HepG2 (cell line): ENCODE data around the gene CACNA1D. TPM values are rescaled to one million over a fixed set of nuclear protein-coding genes. Genes with fewer than 3 reads are reported as not detected.

Experiments
- MTF1 ChIP-seq: sonication (generic); formaldehyde crosslinking; IDR thresholded peaks from 2 replicates; pipeline ENCODE4 v1.5.0; 2020; ENCODE audit warnings: missing genetic modification reagents
- SOX6 ChIP-seq, 2 experiments: fragments of 450-650 bp in 1 of 2; sonication (generic) in 1 of 2; formaldehyde crosslinking in 1 of 2; IDR thresholded peaks; 2 replicates each; pipeline versions ENCODE4 v1.4.0 to v1.6.1; 2017 to 2020; ENCODE audit warnings: antibody characterized with exemption in 1 of 2, mild to moderate bottlenecking in 1 of 2, missing genetic modification reagents in 1 of 2
- STAT5B ChIP-seq: sonication (generic); formaldehyde crosslinking; IDR thresholded peaks from 2 replicates; pipeline ENCODE4 v1.4.0; 2020; ENCODE audit warnings: missing genetic modification reagents
- TCF7 ChIP-seq: sonication (generic); IDR thresholded peaks from 2 replicates; pipeline ENCODE4 v1.6.1; 2016; ENCODE audit warnings: antibody characterized with exemption, low read depth
- THAP11 ChIP-seq: IDR thresholded peaks from 2 replicates; pipeline ENCODE4 v1.6.1; 2016; ENCODE audit warnings: missing biosample characterization, missing genetic modification reagents
- ZBTB3 ChIP-seq: sonication (generic); formaldehyde crosslinking; IDR thresholded peaks from 2 replicates; pipeline ENCODE4 v1.4.0; 2020; ENCODE audit warnings: low read depth, mild to moderate bottlenecking, moderate library complexity, missing genetic modification reagents, borderline replicate concordance
- ZSCAN20 ChIP-seq: sonication (generic); formaldehyde crosslinking; IDR thresholded peaks from 2 replicates; pipeline ENCODE4 v1.4.0; 2020; ENCODE audit warnings: missing genetic modification reagents, mild to moderate bottlenecking, borderline replicate concordance
- polyA plus RNA-seq, 8 experiments: library from polyadenylated mRNA; depleted of rRNA in 3 of 8; stranded (reverse) in 7 of 8; unstranded in 1 of 8; fragments of >200 nt; fragmentation: Illumina TruSeq in 4 of 8; extraction: Trizol in 4 of 8; gene quantifications; 2 replicates each; pipeline versions ENCODE4 v1.2.1 to v1.2.3, GENCODE V29; 2011 to 2016; ENCODE audit warnings: low read depth in 4 of 8, missing spikeins in 1 of 8, mixed read lengths in 1 of 8; ENCODE audit not compliant: insufficient read depth in 1 of 8
- total RNA-seq, 5 experiments: library from RNA; depleted of rRNA; stranded (reverse); fragments of >200 nt; fragmentation: Illumina TruSeq; extraction: Trizol; gene quantifications; 2 replicates each; pipeline ENCODE4 v1.2.3, GENCODE V29; 2016; ENCODE audit warnings: low read depth in 1 of 5
- TF ChIP-seq, protein P1 (sequence below): sonication (generic); formaldehyde crosslinking; IDR thresholded peaks from 2 replicates; pipeline ENCODE4 v1.5.1; 2020; ENCODE audit warnings: missing genetic modification reagents, mild to moderate bottlenecking, borderline replicate concordance
- TF ChIP-seq, protein P2 (sequence below): IDR thresholded peaks from 2 replicates; pipeline ENCODE4 v1.6.1; 2016; ENCODE audit warnings: low read depth
- TF ChIP-seq, protein P3 (sequence below): IDR thresholded peaks from 2 replicates; pipeline ENCODE4 v1.6.1; 2016; ENCODE audit warnings: missing genetic modification reagents, missing compliant biosample characterization
- TF ChIP-seq, protein P4 (sequence below): IDR thresholded peaks from 2 replicates; pipeline ENCODE4 v1.6.1; 2016; ENCODE audit warnings: mild to moderate bottlenecking
- TF ChIP-seq, protein P5 (sequence below): sonication (generic); formaldehyde crosslinking; IDR thresholded peaks from 2 replicates; pipeline ENCODE4 v1.8.0; 2022; ENCODE audit warnings: mild to moderate bottlenecking, missing genetic modification reagents, borderline replicate concordance
- TF ChIP-seq, protein P6 (sequence below): IDR thresholded peaks from 2 replicates; pipeline ENCODE4 v1.6.1; 2018; ENCODE audit warnings: missing genetic modification reagents
- TF ChIP-seq, protein P7 (sequence below): sonication (generic); IDR thresholded peaks from 2 replicates; pipeline ENCODE4 v1.6.1; 2016; ENCODE audit warnings: low read depth, borderline replicate concordance
- TF ChIP-seq, protein P8 (sequence below): sonication (generic); formaldehyde crosslinking; IDR thresholded peaks from 2 replicates; pipeline ENCODE4 v1.5.0; 2020; ENCODE audit warnings: mild to moderate bottlenecking, missing genetic modification reagents, borderline replicate concordance

Gene CACNA1D
- total and polyA plus RNA-seq, 2 of the 13 experiments (the other 11 are each of a cell fraction or from before 2014, with no cell fraction given) = 0.26 to 0.38 TPM

DNA sequence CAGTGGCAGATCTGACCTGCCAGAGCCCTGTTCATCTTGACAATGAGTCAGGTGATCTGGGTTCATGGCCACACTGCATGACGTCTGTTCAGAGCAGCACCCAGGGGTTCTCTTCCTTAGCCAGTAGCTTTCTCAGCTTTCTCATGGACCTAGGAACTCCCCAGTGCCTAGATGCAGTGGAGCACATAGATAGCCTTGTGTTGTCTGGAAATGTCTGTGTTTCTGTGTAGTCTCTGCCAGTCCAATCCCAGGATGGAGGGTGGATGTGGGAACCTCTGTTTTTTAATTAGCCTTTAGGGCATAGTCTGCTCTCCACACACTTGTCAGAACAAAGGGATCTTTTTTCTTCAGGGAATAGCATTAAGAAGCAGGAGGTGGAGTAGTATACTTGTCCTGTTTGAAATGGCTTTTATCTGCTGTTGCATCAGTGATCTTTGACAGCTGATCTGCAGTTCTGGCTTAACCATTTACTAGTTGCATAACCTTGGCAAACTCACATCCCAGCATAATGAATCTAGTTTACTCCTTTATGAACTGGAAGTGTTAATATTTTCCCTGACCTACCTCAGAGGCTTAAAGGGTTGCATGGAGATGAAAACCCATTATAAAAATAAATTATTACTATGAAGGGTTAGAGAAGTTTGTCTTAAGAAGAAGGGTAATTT is 16.1 kb upstream of the CACNA1D start (continued):
- TF ChIP-seq SOX6 (IDR thresholded peaks at IDR 0.05) (no peak), SOX6 (CRISPR knock-in tag; IDR thresholded peaks at IDR 0.05) (peak; percentile 96), STAT5B (CRISPR knock-in tag) (peak; percentile 76; the same call in 1 of the 2 replicates), TCF7 (peak; percentile 94), ZBTB3 (peak; percentile 98), MTF1 (no peak), ZSCAN20 (CRISPR knock-in tag) (no peak), THAP11 (CRISPR knock-in tag) (peak; percentile 70)
- TF ChIP-seq, protein P1, sequence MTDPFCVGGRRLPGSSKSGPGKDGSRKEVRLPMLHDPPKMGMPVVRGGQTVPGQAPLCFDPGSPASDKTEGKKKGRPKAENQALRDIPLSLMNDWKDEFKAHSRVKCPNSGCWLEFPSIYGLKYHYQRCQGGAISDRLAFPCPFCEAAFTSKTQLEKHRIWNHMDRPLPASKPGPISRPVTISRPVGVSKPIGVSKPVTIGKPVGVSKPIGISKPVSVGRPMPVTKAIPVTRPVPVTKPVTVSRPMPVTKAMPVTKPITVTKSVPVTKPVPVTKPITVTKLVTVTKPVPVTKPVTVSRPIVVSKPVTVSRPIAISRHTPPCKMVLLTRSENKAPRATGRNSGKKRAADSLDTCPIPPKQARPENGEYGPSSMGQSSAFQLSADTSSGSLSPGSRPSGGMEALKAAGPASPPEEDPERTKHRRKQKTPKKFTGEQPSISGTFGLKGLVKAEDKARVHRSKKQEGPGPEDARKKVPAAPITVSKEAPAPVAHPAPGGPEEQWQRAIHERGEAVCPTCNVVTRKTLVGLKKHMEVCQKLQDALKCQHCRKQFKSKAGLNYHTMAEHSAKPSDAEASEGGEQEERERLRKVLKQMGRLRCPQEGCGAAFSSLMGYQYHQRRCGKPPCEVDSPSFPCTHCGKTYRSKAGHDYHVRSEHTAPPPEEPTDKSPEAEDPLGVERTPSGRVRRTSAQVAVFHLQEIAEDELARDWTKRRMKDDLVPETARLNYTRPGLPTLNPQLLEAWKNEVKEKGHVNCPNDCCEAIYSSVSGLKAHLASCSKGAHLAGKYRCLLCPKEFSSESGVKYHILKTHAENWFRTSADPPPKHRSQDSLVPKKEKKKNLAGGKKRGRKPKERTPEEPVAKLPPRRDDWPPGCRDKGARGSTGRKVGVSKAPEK (CRISPR knock-in tag) = 0 out of 2 replicates have a peak, but pooled peaks have one; percentile 69
- TF ChIP-seq, protein P2, sequence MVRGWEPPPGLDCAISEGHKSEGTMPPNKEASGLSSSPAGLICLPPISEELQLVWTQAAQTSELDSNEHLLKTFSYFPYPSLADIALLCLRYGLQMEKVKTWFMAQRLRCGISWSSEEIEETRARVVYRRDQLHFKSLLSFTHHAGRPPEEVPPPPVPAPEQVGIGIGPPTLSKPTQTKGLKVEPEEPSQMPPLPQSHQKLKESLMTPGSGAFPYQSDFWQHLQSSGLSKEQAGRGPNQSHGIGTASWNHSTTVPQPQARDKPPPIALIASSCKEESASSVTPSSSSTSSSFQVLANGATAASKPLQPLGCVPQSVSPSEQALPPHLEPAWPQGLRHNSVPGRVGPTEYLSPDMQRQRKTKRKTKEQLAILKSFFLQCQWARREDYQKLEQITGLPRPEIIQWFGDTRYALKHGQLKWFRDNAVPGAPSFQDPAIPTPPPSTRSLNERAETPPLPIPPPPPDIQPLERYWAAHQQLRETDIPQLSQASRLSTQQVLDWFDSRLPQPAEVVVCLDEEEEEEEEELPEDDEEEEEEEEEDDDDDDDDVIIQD = peak; percentile 61; the same call in 1 of the 2 replicates
- TF ChIP-seq, protein P3, sequence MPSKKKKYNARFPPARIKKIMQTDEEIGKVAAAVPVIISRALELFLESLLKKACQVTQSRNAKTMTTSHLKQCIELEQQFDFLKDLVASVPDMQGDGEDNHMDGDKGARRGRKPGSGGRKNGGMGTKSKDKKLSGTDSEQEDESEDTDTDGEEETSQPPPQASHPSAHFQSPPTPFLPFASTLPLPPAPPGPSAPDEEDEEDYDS = peak; percentile 55
- TF ChIP-seq, protein P4, sequence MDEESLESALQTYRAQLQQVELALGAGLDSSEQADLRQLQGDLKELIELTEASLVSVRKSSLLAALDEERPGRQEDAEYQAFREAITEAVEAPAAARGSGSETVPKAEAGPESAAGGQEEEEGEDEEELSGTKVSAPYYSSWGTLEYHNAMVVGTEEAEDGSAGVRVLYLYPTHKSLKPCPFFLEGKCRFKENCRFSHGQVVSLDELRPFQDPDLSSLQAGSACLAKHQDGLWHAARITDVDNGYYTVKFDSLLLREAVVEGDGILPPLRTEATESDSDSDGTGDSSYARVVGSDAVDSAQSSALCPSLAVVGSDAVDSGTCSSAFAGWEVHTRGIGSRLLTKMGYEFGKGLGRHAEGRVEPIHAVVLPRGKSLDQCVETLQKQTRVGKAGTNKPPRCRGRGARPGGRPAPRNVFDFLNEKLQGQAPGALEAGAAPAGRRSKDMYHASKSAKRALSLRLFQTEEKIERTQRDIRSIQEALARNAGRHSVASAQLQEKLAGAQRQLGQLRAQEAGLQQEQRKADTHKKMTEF (CRISPR knock-in tag) = peak; percentile 80
- TF ChIP-seq, protein P5, sequence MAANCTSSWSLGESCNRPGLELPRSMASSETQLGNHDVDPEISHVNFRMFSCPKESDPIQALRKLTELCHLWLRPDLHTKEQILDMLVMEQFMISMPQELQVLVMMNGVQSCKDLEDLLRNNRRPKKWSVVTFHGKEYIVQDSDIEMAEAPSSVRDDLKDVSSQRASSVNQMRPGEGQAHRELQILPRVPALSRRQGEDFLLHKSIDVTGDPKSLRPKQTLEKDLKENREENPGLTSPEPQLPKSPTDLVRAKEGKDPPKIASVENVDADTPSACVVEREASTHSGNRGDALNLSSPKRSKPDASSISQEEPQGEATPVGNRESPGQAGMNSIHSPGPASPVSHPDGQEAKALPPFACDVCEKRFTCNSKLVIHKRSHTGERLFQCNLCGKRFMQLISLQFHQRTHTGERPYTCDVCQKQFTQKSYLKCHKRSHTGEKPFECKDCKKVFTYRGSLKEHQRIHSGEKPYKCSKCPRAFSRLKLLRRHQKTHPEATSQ (CRISPR knock-in tag) = 0 out of 2 replicates have a peak, but pooled peaks have one; percentile 14
- TF ChIP-seq, protein P6, sequence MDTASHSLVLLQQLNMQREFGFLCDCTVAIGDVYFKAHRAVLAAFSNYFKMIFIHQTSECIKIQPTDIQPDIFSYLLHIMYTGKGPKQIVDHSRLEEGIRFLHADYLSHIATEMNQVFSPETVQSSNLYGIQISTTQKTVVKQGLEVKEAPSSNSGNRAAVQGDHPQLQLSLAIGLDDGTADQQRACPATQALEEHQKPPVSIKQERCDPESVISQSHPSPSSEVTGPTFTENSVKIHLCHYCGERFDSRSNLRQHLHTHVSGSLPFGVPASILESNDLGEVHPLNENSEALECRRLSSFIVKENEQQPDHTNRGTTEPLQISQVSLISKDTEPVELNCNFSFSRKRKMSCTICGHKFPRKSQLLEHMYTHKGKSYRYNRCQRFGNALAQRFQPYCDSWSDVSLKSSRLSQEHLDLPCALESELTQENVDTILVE (CRISPR knock-in tag) = peak; percentile 93
- TF ChIP-seq, protein P7, sequence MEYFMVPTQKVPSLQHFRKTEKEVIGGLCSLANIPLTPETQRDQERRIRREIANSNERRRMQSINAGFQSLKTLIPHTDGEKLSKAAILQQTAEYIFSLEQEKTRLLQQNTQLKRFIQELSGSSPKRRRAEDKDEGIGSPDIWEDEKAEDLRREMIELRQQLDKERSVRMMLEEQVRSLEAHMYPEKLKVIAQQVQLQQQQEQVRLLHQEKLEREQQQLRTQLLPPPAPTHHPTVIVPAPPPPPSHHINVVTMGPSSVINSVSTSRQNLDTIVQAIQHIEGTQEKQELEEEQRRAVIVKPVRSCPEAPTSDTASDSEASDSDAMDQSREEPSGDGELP = peak; percentile 98
- TF ChIP-seq, protein P8, sequence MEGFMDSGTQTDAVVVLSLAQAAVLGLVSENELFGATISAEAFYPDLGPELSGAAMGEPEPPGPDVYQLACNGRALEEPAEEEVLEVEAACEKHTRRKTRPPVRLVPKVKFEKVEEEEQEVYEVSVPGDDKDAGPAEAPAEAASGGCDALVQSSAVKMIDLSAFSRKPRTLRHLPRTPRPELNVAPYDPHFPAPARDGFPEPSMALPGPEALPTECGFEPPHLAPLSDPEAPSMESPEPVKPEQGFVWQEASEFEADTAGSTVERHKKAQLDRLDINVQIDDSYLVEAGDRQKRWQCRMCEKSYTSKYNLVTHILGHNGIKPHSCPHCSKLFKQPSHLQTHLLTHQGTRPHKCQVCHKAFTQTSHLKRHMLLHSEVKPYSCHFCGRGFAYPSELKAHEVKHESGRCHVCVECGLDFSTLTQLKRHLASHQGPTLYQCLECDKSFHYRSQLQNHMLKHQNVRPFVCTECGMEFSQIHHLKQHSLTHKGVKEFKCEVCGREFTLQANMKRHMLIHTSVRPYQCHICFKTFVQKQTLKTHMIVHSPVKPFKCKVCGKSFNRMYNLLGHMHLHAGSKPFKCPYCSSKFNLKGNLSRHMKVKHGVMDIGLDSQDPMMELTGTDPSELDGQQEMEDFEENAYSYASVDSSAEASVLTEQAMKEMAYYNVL (CRISPR knock-in tag) = peak; percentile 28; the same call in 1 of the 2 replicates
